Body of pancreas (tissue), 4 donors: ENCODE data around the gene KLF6. TPM values are rescaled to one million over a fixed set of nuclear protein-coding genes. Genes with fewer than 3 reads are reported as not detected.

ENCODE experiments used
- ATAC-seq: fragments of 150-250 bp; one replicate; pipeline ENCODE4 v1.9.1; 2016
- DNase-seq, 4 donors: peaks; one replicate each; pipeline ENCODE4 v3.0.0-alpha.2; 2019
- H3K27ac ChIP-seq, 4 donors: fragments of 200-600 bp; sonication (generic); 1 replicate in 3 of 4; 2 replicates in 1 of 4; pipeline versions ENCODE4 v1.5.1 to v1.6.1; 2016 to 2019; ENCODE audit warnings: mild to moderate bottlenecking in 1 of 4, mixed read lengths in 1 of 4, moderate library complexity in 1 of 4
- H3K27me3 ChIP-seq, 2 donors: fragments of 200-600 bp; sonication (generic); one replicate each; pipeline ENCODE4 v1.6.0; 2016; ENCODE audit warnings: mild to moderate bottlenecking in 1 of 2
- H3K36me3 ChIP-seq, 2 donors: fragments of 200-600 bp; sonication (generic); replicated peaks in 1 of 2; 2 replicates each; pipeline ENCODE4 v1.5.1; 2016; ENCODE audit warnings: low read depth in 2 of 2; ENCODE audit not compliant: insufficient read depth in 1 of 2
- H3K4me1 ChIP-seq: fragments of 200-600 bp; sonication (generic); one replicate; pipeline ENCODE4 v1.6.0; 2016
- H3K4me3 ChIP-seq, 2 donors: fragments of 200-600 bp; sonication (generic); 1 replicate in 1 of 2; 2 replicates in 1 of 2; pipeline ENCODE4 v1.5.1; 2016 to 2019
- H3K9me3 ChIP-seq, 3 donors: fragments of 200-600 bp; sonication (generic); 1 replicate in 2 of 3; 2 replicates in 1 of 3; pipeline ENCODE4 v1.5.1; 2016
- POLR2A ChIP-seq, 3 donors: fragments of 450-650 bp; IDR thresholded peaks; one replicate each; pipeline ENCODE4 v1.6.1; 2016; ENCODE audit warnings: antibody characterized with exemption in 3 of 3, mild to moderate bottlenecking in 2 of 3
- WGBS, 2 donors: methylation state at CpG; one replicate each; pipeline ENCODE4 v1.1.5; 2017; 5-methylcytosine and 5-hydroxymethylcytosine counted together
- intact Hi-C: fragments of 100-400 bp; cut with DNase I; formaldehyde crosslinking; loops from one replicate; pipeline ENCODE4 v1.15.1; 2023
- total RNA-seq, 2 donors: library from RNA; depleted of rRNA; stranded (reverse); fragments of >200 nt; gene quantifications; one replicate each; pipeline ENCODE4 v1.1.0, GENCODE V29; 2016
- TF ChIP-seq, protein P1 (sequence below), 7 experiments: fragments of 450-650 bp in 4 of 7; fragments of 200-600 bp in 3 of 7; sonication (generic) in 3 of 7; IDR thresholded peaks; one replicate each; pipeline ENCODE4 v1.5.1; 2016 to 2019; ENCODE audit warnings: antibody characterized with exemption in 7 of 7

The KLF6 gene
- total RNA-seq, 2 donors from 2014 or later: 92.1 to 294 TPM

DNA sequence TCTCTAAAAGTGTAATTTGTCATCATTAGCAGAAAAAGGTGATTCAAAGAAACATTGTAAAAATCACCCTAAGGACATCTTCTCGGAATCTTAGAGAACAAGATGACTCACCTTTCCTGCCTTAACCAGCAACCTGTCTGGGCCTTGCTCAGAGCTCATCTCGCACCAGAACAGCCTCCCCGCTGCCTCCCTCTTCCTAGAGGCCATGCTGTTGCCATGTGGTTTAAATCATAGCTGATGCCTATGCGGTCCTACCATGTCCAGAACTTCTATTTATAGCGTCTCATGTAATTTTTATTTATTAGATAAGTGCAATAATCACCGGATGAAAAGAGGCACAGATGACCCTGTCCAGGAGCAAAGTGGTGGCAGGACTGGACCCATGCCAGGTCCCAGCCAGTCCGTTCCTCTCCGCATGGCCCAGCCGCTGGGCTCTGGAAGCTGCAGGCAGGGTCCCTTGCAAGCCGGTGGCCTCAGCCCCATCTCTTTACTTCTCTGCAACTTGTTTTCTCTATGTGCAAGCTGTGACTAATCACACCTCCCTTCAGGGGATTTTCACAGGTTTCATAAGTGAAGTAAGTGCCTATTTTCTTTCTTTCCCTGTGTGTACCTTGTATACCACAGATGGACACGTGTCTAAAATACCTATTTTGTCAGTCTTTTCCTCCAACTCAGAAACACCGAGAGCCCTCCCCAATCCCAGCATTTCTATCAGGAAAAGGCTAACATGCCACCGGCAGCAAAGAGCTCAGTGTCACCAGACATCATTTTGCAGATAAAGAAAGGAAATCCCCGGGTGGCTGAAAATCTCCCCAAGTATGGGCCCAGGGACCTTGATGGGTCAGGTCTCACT is 27.1 kb downstream of the KLF6 start:
- ATAC-seq (peak; percentile 12), DNase-seq (no peak)
- no peak overlapping the region for H3K4me3 ChIP-seq
- H3K27me3 ChIP-seq: no peaks in the 10 kb centered on the region
- TF ChIP-seq POLR2A (IDR thresholded peaks at IDR 0.05): no peak
- TF ChIP-seq, protein P1, sequence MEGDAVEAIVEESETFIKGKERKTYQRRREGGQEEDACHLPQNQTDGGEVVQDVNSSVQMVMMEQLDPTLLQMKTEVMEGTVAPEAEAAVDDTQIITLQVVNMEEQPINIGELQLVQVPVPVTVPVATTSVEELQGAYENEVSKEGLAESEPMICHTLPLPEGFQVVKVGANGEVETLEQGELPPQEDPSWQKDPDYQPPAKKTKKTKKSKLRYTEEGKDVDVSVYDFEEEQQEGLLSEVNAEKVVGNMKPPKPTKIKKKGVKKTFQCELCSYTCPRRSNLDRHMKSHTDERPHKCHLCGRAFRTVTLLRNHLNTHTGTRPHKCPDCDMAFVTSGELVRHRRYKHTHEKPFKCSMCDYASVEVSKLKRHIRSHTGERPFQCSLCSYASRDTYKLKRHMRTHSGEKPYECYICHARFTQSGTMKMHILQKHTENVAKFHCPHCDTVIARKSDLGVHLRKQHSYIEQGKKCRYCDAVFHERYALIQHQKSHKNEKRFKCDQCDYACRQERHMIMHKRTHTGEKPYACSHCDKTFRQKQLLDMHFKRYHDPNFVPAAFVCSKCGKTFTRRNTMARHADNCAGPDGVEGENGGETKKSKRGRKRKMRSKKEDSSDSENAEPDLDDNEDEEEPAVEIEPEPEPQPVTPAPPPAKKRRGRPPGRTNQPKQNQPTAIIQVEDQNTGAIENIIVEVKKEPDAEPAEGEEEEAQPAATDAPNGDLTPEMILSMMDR (IDR thresholded peaks at IDR 0.05): no peak
- H3K9me3 ChIP-seq: no peaks in the 10 kb centered on the region
- H3K27ac ChIP-seq: no peak overlapping the region
- no peaks in the 10 kb centered on the region for H3K36me3 ChIP-seq
- H3K4me1 ChIP-seq: no peaks in the 10 kb centered on the region
- intact Hi-C loops: no loop called here
- WGBS, 2 donors: 66% methylated on average over 14 of the region's 14 CpGs

DNA sequence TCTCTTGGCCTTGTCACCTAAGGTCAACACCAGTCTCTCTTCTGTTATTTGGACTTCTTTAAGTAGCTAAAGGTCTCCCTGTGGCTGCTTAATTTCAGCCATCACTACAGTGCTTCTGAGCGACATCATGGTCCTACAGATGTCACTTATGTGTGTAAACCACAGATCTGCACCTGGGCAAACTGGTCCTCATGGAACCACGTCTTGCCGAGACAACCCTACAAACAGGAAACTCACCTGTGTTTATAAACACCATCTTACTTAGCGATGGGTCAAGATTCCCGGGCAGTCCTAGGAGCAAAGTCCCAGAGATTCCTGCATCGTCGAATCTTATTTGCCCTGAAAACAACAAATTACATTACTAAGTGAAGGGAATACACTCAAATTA is 27.8 kb downstream of the KLF6 start:
- no peaks in the 10 kb centered on the region for H3K4me1 ChIP-seq
- intact Hi-C loops: no loop called here
- no peak for DNase-seq
- ATAC-seq: no peak
- TF ChIP-seq, protein P1 (IDR thresholded peaks at IDR 0.05): no peak
- no peak for TF ChIP-seq POLR2A (IDR thresholded peaks at IDR 0.05)
- H3K27me3 ChIP-seq: no peaks in the 10 kb centered on the region
- no peak overlapping the region for H3K27ac ChIP-seq
- no peaks in the 10 kb centered on the region for H3K36me3 ChIP-seq
- H3K9me3 ChIP-seq: no peaks in the 10 kb centered on the region
- WGBS, 2 donors: 69 to 76% methylated on average over 7 of the region's 7 CpGs
- H3K4me3 ChIP-seq: no peak overlapping the region

DNA sequence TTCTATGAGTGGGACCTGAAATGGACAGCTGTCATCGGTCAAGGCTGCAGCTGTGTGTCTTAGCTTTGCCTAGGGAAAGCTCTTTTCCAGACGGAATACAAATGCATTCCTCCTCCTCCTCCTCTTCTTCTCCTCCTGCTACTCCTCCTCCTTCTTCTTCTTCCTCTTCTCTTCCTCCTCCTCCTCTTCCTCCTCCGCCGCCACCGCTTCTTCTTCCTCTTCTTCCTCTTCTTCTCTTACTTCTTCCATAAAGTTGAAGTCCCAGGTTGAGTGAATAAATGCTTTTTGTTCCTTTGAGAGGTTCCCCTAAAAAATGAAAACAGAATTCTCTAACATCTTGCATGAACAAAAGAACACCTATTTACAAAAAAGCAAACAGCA is 28.7 kb downstream of the KLF6 start:
- no peaks in the 10 kb centered on the region for H3K27me3 ChIP-seq
- ATAC-seq: no peak
- 73 to 86% methylated on average over 5 of the region's 5 CpGs for WGBS, 2 donors
- no peak for DNase-seq
- intact Hi-C loops: no loop called here
- no peak overlapping the region for H3K27ac ChIP-seq
- TF ChIP-seq, protein P1 (IDR thresholded peaks at IDR 0.05): no peak
- no peak for TF ChIP-seq POLR2A (IDR thresholded peaks at IDR 0.05)
- H3K4me1 ChIP-seq: no peaks in the 10 kb centered on the region
- no peaks in the 10 kb centered on the region for H3K9me3 ChIP-seq
- no peak overlapping the region for H3K4me3 ChIP-seq
- no peaks in the 10 kb centered on the region for H3K36me3 ChIP-seq

DNA sequence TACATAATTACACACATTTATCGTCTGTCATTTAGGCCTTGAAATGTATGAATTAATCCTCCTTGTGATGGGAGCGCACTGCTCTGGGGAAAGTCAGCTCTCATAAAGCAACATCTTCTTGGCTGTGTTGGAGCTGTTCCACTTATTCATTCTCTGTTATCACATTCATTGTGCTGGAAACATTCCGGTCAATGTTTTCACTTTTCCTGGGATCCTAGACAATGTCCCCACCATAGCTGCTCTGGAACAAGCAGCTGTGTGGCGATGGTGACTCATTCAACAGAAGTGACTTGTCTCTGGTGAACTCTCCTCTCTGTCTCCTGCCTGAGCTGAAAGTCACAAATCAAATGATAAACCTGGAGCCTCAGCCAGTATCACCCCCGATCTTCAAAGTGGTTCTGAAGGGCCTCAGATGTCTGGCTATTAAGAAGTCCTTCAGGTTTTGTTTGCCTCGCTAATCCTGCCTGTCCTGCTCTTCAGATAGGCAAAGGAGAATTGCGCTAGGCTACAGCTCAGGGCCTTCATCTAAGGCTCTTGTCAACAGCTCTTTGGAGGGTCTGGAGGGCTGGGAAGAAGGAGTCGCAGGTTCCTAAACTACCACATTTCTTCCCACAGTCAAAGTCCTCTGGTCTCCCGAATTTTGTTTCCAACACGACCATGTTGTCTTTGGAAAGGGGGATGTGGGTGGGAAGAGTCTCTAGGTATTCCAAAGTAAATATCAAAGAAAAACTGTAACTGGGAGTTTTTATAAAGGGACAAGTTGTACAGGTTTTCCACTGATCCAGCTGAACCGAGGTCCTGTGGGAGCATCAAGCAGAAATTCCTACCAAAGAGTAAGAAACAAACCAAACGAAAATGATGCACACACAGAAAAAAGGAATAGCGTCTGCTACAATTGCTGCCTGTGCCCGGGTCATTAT is 29.3 kb downstream of the KLF6 start:
- H3K27me3 ChIP-seq: no peaks in the 10 kb centered on the region
- 73% methylated on average over 13 to 14 of the region's 14 CpGs for WGBS, 2 donors
- intact Hi-C loops: no loop called here
- ATAC-seq: peak; percentile 57
- H3K36me3 ChIP-seq: no peaks in the 10 kb centered on the region
- no peaks in the 10 kb centered on the region for H3K9me3 ChIP-seq
- peak overlapping the region in 1 of 4 donors; percentile 33 for H3K27ac ChIP-seq
- no peak overlapping the region for H3K4me3 ChIP-seq
- H3K4me1 ChIP-seq: no peaks in the 10 kb centered on the region
- DNase-seq: no peak
- TF ChIP-seq, protein P1 (IDR thresholded peaks at IDR 0.05): no peak
- no peak for TF ChIP-seq POLR2A (IDR thresholded peaks at IDR 0.05)
